GM19468 (cell line): Measurements from ENCODE around the gene CAPN10.

ENCODE experiments used
- ATAC-seq: cut with Tn5 transposase; IDR thresholded peaks from one replicate; pipeline ENCODE4 v1.9.1; 2021; ENCODE audit warnings: mild to moderate bottlenecking, moderate library complexity, moderate number of reproducible peaks; ENCODE audit not compliant: unreplicated experiment; ENCODE audit errors: extremely low read depth

The CAPN10 gene

GRCh38 chr2:240619506-240620148 lies 33.1 kb downstream of the CAPN10 start:
- no peak for ATAC-seq

GRCh38 chr2:240620149-240620731 lies 33.7 kb downstream of the CAPN10 start:
- ATAC-seq: no peak

DNA sequence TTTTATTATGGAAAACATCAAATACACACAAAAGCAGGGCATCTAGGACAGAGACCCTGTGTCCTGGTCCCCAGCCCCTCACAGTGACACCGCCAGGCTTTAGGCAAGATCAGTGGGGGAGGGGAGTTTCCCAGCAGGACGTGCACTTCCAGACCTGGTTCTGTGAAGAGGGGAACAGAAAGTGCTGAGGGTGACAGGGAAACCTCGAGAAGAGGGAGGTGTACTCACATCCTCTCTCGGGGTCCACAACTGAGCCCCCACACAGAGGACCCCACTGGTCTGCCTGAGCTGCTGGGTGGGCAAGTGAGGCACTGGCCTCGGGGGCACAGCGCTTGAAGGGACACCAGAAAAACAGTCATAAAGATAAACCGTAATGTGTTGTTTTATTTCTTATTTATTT lies 34.3 kb downstream of the CAPN10 start:
- no peak for ATAC-seq

- no peak for ATAC-seq
Observed at GRCh38 chr2:240622060-240622411, 35.5 kb downstream of the CAPN10 start.

DNA sequence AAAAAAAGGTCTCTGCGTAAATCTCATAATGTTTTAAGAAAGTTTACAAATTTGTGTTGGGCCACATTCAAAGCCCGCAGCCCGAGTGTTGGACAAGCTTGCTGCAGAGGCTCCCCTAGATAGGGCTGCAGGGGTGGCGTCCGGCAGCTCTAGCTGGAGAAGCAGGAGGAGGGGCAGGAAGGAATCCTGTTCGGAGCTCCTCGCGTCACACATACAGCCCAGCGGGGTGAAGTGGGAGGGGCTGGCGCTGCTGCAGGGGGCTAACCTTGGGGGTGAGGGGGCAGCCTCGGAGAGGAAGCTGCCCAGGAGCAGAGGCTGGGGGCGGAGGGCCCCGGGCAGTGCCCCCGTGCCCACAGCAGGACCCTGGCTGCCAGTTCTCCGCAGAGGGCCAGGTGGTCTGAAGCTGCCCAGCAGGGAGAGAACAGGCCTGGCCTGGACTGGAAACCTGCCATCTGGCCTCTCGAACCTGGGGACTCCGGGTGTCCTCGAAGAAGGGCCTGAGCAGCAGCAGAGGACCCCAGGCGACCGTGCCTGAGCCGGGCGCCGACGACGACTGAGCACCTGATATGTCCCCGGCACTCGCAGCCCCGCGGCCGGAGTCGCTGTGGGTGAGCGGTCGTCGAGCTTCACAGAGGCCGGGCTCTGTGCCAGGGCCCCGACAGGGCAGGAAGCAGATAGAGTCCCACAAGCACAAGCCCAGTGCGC lies 36.1 kb downstream of the CAPN10 start:
- no peak for ATAC-seq

GRCh38 chr2:240623531-240624010 lies 37.0 kb downstream of the CAPN10 start:
- ATAC-seq: no peak

GRCh38 chr2:240624011-240624949 lies 37.7 kb downstream of the CAPN10 start:
- no peak for ATAC-seq

- no peak for ATAC-seq
Observed at GRCh38 chr2:240624950-240625621, 38.6 kb downstream of the CAPN10 start, which contains the start of gene GPR35. Gene GPR35, plus strand, starts transcription at chr2:240625480. Its CDS starts 4,473 bp downstream, at chr2:240629953.

GRCh38 chr2:240626531-240627300 lies 40.2 kb downstream of the CAPN10 start:
- no peak for ATAC-seq

- no peak for ATAC-seq
Observed at GRCh38 chr2:240627736-240628506, 41.4 kb downstream of the CAPN10 start.

GRCh38 chr2:240628507-240628807 lies 41.9 kb downstream of the CAPN10 start:
- ATAC-seq: no peak

DNA sequence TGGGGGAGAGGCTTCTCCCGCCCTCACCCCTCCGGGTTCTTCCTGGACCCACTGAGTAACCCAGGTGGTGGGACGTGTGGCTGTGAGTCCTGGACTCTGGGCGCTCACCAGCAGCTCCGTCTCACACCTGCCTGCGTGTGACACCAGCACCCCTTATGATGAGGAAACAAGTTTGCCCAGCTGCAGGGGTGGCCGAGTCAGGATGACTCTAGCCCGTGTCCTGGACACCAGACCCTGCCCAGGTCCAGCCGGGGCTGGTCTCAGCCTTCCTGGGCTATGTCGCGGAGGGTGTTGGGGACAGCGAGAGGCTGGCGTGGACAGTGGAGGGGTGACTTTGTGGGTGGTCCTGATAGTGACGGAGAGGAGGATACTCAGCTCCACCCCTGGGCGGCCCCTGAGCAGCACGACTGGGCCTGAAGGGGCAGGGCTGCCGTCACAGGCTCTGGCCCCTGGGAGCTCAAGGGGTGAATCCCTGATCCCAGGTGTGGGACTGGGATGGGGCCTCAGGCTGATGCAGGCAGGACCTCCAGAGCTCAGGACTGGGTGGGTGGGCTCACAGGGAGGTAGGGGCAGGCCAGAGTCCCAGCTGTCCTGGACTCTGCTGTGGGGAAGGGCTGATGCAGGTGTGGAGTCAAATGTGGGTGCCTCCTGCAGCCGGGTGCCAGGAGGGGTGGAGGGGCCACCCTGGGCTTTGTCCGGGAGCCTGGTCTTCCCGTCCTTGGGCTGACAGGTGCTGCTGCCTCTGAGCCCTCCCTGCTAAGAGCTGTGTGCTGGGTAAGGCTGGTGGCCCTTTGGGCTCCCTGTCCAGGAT lies 42.5 kb downstream of the CAPN10 start:
- no peak for ATAC-seq

DNA sequence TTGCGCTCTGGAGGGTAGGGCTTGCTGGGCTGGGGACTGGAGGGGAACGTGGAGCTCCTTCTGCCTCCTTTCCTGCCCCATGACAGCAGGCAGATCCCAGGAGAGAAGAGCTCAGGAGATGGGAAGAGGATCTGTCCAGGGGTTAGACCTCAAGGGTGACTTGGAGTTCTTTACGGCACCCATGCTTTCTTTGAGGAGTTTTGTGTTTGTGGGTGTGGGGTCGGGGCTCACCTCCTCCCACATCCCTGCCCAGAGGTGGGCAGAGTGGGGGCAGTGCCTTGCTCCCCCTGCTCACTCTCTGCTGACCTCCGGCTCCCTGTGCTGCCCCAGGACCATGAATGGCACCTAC lies 43.1 kb downstream of the CAPN10 start:
- no peak for ATAC-seq

DNA sequence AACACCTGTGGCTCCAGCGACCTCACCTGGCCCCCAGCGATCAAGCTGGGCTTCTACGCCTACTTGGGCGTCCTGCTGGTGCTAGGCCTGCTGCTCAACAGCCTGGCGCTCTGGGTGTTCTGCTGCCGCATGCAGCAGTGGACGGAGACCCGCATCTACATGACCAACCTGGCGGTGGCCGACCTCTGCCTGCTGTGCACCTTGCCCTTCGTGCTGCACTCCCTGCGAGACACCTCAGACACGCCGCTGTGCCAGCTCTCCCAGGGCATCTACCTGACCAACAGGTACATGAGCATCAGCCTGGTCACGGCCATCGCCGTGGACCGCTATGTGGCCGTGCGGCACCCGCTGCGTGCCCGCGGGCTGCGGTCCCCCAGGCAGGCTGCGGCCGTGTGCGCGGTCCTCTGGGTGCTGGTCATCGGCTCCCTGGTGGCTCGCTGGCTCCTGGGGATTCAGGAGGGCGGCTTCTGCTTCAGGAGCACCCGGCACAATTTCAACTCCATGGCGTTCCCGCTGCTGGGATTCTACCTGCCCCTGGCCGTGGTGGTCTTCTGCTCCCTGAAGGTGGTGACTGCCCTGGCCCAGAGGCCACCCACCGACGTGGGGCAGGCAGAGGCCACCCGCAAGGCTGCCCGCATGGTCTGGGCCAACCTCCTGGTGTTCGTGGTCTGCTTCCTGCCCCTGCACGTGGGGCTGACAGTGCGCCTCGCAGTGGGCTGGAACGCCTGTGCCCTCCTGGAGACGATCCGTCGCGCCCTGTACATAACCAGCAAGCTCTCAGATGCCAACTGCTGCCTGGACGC lies 43.6 kb downstream of the CAPN10 start:
- no peak for ATAC-seq

DNA sequence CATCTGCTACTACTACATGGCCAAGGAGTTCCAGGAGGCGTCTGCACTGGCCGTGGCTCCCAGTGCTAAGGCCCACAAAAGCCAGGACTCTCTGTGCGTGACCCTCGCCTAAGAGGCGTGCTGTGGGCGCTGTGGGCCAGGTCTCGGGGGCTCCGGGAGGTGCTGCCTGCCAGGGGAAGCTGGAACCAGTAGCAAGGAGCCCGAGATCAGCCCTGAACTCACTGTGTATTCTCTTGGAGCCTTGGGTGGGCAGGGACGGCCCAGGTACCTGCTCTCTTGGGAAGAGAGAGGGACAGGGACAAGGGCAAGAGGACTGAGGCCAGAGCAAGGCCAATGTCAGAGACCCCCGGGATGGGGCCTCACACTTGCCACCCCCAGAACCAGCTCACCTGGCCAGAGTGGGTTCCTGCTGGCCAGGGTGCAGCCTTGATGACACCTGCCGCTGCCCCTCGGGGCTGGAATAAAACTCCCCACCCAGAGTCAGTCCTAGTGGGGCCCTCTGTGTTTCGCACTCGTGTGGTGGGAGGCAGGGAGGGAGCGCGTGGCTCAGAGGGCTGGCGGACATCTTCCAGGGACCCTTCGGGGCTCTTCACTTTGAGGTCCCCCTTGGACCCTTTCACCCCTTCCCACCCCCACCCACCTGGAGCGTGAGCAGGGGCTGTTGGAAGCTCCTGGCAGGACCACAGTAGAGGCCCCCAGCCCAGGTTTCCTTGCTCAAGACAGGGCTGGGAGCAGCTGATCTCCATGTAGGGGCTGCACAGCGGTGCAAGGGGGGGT lies 44.4 kb downstream of the CAPN10 start:
- ATAC-seq: no peak

GRCh38 chr2:240631548-240632305 lies 45.2 kb downstream of the CAPN10 start:
- no peak for ATAC-seq
